Measurements from ENCODE around the gene RTP3.

DNA sequence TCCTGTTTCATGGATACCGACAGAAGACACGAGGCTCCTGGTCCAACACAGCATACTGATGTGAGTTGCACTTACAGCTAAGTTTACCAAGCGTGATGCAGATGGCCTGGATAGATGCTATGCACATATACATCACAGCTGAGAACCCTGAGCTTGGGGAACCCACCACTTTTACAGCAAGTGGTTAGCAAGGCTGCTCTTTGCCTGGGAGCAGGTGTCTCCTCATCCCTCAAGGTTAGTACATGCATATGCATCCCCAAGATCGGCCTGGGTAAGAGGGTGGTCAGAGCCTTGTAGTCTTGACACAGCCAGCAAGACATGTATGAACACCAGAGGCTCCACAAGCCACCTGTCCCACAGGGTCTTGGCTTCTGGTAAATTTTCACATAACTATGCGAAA lies 40.0 kb downstream of the RTP3 start:
- TF ChIP-seq, protein P1, sequence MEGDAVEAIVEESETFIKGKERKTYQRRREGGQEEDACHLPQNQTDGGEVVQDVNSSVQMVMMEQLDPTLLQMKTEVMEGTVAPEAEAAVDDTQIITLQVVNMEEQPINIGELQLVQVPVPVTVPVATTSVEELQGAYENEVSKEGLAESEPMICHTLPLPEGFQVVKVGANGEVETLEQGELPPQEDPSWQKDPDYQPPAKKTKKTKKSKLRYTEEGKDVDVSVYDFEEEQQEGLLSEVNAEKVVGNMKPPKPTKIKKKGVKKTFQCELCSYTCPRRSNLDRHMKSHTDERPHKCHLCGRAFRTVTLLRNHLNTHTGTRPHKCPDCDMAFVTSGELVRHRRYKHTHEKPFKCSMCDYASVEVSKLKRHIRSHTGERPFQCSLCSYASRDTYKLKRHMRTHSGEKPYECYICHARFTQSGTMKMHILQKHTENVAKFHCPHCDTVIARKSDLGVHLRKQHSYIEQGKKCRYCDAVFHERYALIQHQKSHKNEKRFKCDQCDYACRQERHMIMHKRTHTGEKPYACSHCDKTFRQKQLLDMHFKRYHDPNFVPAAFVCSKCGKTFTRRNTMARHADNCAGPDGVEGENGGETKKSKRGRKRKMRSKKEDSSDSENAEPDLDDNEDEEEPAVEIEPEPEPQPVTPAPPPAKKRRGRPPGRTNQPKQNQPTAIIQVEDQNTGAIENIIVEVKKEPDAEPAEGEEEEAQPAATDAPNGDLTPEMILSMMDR (IDR thresholded peaks at IDR 0.05): no peak
- TF ChIP-seq POLR2A (IDR thresholded peaks at IDR 0.05): no peak

Data from adrenal gland (tissue), 5 donors.